Measurements from ENCODE around the gene MRC2. TPM values are rescaled to one million over a fixed set of nuclear protein-coding genes. Genes with fewer than 3 reads are reported as not detected.

The MRC2 gene
- total RNA-seq (58.4 and 104 TPM in 2 replicates), polyA plus RNA-seq (121 and 123 TPM in 2 replicates)

- peaks cover 8% of the 10 kb centered on the region for H4K20me1 ChIP-seq (ENCODE audit: insufficient read depth, poor library complexity, severe bottlenecking)
- H3K27me3 ChIP-seq = peaks cover 29% of the 10 kb centered on the region
- TF ChIP-seq CTCF (IDR thresholded peaks at IDR 0.05; ENCODE audit: poor library complexity) (no peak), EZH2 (IDR thresholded peaks at IDR 0.05; ENCODE audit: borderline replicate concordance) (no peak), EZH2phosphoT487 (IDR thresholded peaks at IDR 0.05; ENCODE audit: low read depth, severe bottlenecking, unreplicated experiment) (no peak)
- H3K36me3 ChIP-seq (replicated peaks; ENCODE audit: insufficient read depth, low read depth) = no peaks in the 10 kb centered on the region
- DNase-seq (ENCODE audit: low spot score) = peak; percentile 74
- peak within 1 kb of the TSS; percentile 96 for H3K27ac ChIP-seq
- peaks cover 16% of the 10 kb centered on the region for H3K4me1 ChIP-seq (ENCODE audit: insufficient read depth)
- H2AFZ ChIP-seq = peak within 1 kb of the TSS; percentile 60
- H3K9me3 ChIP-seq (ENCODE audit: low read depth) = no peaks in the 10 kb centered on the region
- no peaks in the 10 kb centered on the region for H3K9me2 ChIP-seq (replicated peaks; ENCODE audit: insufficient read depth)
- H3K79me2 ChIP-seq = peaks cover 31% of the 10 kb centered on the region
- H3K4me2 ChIP-seq = peak within 1 kb of the TSS; percentile 94
- under 1% methylated on average over 29 of the region's 68 CpGs for WGBS (ENCODE audit: low lambda C conversion rate, missing lambda C conversion rate)
- H3K4me3 ChIP-seq = peak within 1 kb of the TSS; percentile 63
Measured at GRCh38 chr17:62627219-62627903, at the start of gene MRC2. Gene MRC2 (plus strand): TSS chr17:62627670. CDS start chr17:62627803, 133 bp downstream.

- no peak overlapping the region for H2AFZ ChIP-seq
- H3K9me3 ChIP-seq (ENCODE audit: low read depth) = no peaks in the 10 kb centered on the region
- no peaks in the 10 kb centered on the region for H3K79me2 ChIP-seq
- H4K20me1 ChIP-seq (ENCODE audit: insufficient read depth, poor library complexity, severe bottlenecking) = no peaks in the 10 kb centered on the region
- H3K9me2 ChIP-seq (replicated peaks; ENCODE audit: insufficient read depth) = no peaks in the 10 kb centered on the region
- no peaks in the 10 kb centered on the region for H3K27me3 ChIP-seq
- no peak overlapping the region for H3K4me3 ChIP-seq
- WGBS (ENCODE audit: low lambda C conversion rate, missing lambda C conversion rate) = 95% methylated on average over 2 of the region's 2 CpGs
- no peaks in the 10 kb centered on the region for H3K36me3 ChIP-seq (replicated peaks; ENCODE audit: insufficient read depth, low read depth)
- DNase-seq (ENCODE audit: low spot score) = no peak
- H3K4me2 ChIP-seq = no peak overlapping the region
- TF ChIP-seq EZH2phosphoT487 (IDR thresholded peaks at IDR 0.05; ENCODE audit: low read depth, severe bottlenecking, unreplicated experiment) (no peak), CTCF (IDR thresholded peaks at IDR 0.05; ENCODE audit: poor library complexity) (no peak), EZH2 (IDR thresholded peaks at IDR 0.05; ENCODE audit: borderline replicate concordance) (no peak)
- H3K4me1 ChIP-seq (ENCODE audit: insufficient read depth) = no peaks in the 10 kb centered on the region
- H3K27ac ChIP-seq = no peak overlapping the region
Measured at GRCh38 chr17:62578757-62579487, 48.5 kb upstream of the MRC2 start.

GRCh38 chr17:62580947-62581346 is 46.5 kb upstream of the MRC2 start:
- H4K20me1 ChIP-seq (ENCODE audit: insufficient read depth, poor library complexity, severe bottlenecking) = no peaks in the 10 kb centered on the region
- H3K36me3 ChIP-seq (replicated peaks; ENCODE audit: insufficient read depth, low read depth) = no peaks in the 10 kb centered on the region
- no peaks in the 10 kb centered on the region for H3K79me2 ChIP-seq
- no peak overlapping the region for H2AFZ ChIP-seq
- H3K9me3 ChIP-seq (ENCODE audit: low read depth) = no peaks in the 10 kb centered on the region
- 99% methylated on average over 2 of the region's 2 CpGs for WGBS (ENCODE audit: low lambda C conversion rate, missing lambda C conversion rate)
- no peaks in the 10 kb centered on the region for H3K4me1 ChIP-seq (ENCODE audit: insufficient read depth)
- DNase-seq (ENCODE audit: low spot score) = no peak
- no peak overlapping the region for H3K27ac ChIP-seq
- H3K9me2 ChIP-seq (replicated peaks; ENCODE audit: insufficient read depth) = no peaks in the 10 kb centered on the region
- H3K27me3 ChIP-seq = no peaks in the 10 kb centered on the region
- no peak overlapping the region for H3K4me2 ChIP-seq
- no peak for TF ChIP-seq CTCF (IDR thresholded peaks at IDR 0.05; ENCODE audit: poor library complexity)
- TF ChIP-seq EZH2phosphoT487 (IDR thresholded peaks at IDR 0.05; ENCODE audit: low read depth, severe bottlenecking, unreplicated experiment) = no peak
- TF ChIP-seq EZH2 (IDR thresholded peaks at IDR 0.05; ENCODE audit: borderline replicate concordance) = no peak
- no peak overlapping the region for H3K4me3 ChIP-seq

Data from hepatocyte (in vitro differentiated cells).